ENCODE measurements around the gene ZNF366.

ZNF366 gene

DNA sequence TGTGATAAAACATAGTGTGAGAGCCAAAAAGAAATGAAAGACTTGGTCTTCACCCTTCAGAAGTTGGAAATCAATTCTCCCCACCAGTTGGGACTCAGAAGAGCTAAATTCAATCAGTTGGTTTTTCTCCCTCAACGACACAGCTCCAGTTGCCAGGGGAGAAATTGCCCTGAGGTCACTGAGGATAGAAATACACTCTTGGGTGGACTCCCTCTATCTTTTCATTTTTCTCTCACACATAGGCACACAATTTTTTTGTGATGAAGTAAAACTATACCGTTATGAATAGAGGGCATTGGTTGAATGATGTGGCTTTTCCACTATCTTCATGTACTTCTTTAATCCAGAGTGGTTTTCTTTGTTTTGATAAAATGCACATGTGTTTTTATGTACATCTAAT is 80.2 kb downstream of the ZNF366 start:
- TF ChIP-seq, protein P1, sequence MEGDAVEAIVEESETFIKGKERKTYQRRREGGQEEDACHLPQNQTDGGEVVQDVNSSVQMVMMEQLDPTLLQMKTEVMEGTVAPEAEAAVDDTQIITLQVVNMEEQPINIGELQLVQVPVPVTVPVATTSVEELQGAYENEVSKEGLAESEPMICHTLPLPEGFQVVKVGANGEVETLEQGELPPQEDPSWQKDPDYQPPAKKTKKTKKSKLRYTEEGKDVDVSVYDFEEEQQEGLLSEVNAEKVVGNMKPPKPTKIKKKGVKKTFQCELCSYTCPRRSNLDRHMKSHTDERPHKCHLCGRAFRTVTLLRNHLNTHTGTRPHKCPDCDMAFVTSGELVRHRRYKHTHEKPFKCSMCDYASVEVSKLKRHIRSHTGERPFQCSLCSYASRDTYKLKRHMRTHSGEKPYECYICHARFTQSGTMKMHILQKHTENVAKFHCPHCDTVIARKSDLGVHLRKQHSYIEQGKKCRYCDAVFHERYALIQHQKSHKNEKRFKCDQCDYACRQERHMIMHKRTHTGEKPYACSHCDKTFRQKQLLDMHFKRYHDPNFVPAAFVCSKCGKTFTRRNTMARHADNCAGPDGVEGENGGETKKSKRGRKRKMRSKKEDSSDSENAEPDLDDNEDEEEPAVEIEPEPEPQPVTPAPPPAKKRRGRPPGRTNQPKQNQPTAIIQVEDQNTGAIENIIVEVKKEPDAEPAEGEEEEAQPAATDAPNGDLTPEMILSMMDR (IDR thresholded peaks at IDR 0.05) = no peak

DNA sequence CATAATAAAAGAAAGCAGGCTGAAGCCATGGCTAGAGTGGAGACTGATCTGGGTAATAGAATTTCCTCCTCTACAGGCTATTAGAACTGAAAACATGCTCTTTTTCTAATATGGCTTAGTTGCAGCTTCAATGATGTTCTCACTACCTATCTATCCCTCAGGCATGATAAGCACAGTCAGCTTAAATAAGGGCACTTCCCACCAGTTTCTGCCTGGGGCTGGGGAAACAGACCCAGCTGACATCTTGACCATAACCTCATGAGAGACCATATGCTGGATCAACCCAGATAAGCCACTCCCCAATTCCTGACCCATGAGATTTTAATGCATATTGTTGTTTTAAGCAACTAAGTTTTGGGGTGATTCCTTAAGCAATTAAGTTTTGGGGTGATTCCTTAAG is 81.2 kb downstream of the ZNF366 start:
- TF ChIP-seq, protein P1 (IDR thresholded peaks at IDR 0.05) = no peak

DNA sequence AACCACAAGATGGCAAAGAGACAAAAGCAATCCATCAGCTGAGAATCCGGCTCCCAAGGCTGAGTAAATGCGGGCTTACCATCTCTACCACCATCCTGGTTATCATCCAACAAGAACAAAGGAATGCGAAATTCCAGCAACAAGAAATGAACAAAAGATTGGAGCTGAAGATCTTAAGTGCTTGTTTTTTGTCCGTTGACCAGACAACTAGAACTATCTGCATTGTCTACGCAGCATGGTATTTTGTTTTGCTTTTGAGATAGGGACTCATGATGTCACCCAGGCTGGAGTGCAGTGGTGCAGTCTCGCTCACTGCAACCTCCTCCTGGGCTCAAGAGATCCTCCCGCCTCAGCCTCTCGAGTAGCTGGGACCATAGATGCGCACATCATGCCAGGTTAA is 88.9 kb downstream of the ZNF366 start:
- TF ChIP-seq, protein P1 (IDR thresholded peaks at IDR 0.05) = no peak

DNA sequence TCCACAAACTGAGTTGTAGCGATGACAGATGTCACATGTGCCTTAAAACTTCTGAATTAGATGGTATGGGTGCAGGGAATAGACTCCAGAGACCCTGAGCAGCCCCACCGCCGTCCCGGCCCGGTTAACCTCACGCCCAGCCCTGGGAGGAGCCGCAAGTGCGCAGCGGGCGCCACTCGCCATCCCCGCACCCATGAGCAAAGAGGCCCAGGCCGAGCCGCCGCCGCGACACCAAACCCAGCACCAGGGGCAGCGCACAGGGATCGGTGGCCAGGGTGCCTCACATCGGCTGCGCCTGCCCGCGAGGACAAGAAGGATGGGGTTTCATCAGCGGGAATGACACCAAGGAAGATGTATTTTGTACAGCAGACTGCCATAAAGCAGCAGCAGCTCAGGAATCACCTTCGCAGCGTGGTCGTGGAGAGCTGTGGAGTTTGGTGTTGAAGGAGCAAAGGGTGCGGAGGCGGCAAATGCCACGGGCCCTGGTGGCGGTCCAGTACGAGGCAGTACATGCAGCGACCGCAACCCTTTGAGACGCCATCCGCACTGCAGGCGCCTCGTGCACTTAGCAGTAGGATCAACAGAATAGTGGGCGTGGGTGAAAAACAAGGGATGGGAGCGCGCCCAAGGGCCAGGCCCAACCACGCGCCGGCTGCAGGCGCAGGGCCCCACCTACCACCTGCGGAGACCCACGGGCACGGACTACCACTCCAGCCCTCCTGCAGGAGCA is 89.7 kb downstream of the ZNF366 start:
- TF ChIP-seq, protein P1 (IDR thresholded peaks at IDR 0.05) = no peak

DNA sequence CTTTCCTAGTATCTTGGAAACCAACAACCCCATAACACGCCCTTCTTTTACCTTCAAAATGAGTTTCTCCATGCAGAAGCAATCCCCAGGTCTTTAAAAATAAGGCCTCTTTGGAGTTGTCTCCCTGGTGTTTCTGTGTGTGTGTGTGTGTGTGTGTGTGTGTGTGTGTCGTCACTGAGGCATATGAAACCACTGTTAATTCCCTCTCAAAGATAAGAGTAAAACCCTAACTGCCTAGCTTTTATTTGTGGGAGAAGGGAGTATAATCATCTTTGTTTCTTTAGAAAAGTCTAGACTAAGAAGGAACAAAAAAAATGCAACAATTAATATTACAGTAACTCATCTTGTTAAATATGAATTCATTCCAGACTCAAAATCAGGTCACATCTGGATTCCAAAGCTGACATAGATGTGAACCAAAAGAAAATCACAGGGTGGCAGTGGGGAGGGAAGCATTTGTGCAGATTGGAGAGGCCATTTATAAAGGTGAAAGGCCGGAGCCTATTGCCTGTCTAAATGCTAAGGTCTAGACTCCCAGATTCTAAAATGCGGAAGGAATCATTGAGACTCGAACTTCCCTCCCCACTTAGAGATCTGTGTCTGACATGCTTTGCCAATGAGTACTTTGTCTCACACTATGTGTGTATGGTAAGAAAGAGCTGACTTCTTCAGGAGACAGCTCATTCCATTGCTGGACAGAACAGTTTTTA is 91.4 kb downstream of the ZNF366 start:
- TF ChIP-seq, protein P1 (IDR thresholded peaks at IDR 0.05) = no peak

DNA sequence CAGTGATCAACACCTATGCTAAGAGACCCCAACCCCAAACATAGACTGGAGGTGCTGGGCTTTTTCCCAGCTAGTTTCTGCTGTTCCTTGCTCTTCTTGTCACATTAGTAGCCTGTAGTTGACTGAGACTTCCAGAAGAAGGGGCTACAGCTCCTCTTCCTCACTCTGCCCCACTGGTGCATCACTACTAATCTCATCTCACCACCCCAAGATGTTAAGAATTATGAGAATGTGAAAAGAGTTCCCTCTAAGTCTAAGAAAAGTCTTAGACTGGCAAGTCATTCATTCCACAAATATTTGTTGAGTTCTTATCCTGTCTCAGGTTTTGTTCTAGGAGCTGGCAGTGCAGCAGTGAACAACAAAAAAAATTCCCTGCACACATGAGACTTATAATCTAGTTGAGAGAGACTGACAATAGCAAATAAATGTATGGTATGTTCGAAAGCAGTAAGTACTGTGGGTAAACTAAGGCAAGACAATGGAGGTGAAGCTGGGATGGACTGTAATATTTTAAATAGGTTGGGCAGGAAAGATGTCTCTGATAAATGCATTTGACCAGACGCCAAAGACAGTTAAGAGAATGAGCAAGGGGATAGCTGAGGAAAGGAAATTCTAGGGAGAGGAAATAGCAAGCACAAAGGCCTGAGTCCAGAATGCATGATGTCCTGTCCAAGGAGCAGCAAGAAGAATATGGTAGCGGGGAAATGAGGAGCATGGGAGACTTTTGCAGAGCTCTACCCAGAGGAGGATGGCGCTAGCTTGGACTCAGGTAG is 94.7 kb downstream of the ZNF366 start:
- TF ChIP-seq, protein P1 (IDR thresholded peaks at IDR 0.05) = no peak

DNA sequence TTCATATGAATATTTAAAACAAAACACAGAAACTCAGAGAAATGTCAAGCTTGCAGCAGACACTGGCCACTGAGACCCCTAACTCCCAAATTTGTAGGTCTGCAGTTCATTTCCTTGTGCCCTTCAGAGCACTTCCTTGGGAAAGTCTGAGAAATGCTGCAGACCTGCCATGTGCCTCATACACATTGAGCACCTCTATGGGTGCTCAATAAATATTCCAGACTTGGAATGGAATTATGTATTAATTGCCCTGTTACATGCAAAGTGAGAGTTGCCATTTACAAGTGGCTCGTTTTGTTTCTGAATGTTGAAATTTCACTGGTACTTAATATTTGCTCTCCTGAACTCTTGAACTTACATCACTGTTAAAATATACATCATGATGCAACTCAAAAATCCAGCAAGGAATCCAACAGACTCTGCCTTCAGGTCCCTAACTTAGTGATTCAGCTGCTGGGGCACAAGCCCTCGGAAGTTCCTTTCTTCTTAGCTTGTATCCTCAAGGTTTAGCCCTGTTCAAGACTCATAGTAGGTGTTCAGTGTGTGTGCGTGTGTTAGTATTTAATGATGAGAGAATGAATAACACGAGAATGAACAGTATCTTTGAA is 96.4 kb downstream of the ZNF366 start:
- TF ChIP-seq, protein P1 (IDR thresholded peaks at IDR 0.05) = no peak
